HepG2 (cell line): ENCODE data around the gene ATP6V0A1. TPM values are rescaled to one million over a fixed set of nuclear protein-coding genes. Genes with fewer than 3 reads are reported as not detected.

Experiments
- AHR ChIP-seq: IDR thresholded peaks from 2 replicates; pipeline ENCODE4 v1.6.1; 2018; ENCODE audit warnings: missing genetic modification reagents, missing compliant biosample characterization
- ARID2 ChIP-seq: sonication (generic); formaldehyde crosslinking; IDR thresholded peaks from 2 replicates; pipeline ENCODE4 v1.8.1; 2022; ENCODE audit warnings: mild to moderate bottlenecking, missing genetic modification reagents, borderline replicate concordance
- ATF3 ChIP-seq: sonication (generic); formaldehyde crosslinking; IDR thresholded peaks from 2 replicates; pipeline ENCODE4 v1.4.0; 2020; ENCODE audit warnings: missing genetic modification reagents
- E2F5 ChIP-seq: sonication (generic); formaldehyde crosslinking; conservative IDR thresholded peaks from 2 replicates; pipeline ENCODE4 v1.4.0; 2020; ENCODE audit warnings: missing genetic modification reagents
- FOXA3 ChIP-seq: IDR thresholded peaks from 2 replicates; pipeline ENCODE4 v1.6.1; 2016; ENCODE audit warnings: missing genetic modification reagents, missing compliant biosample characterization
- GATAD1 ChIP-seq: IDR thresholded peaks from 2 replicates; pipeline ENCODE4 v1.6.1; 2016; ENCODE audit warnings: missing genetic modification reagents, missing compliant biosample characterization
- GLI4 ChIP-seq: sonication (generic); formaldehyde crosslinking; IDR thresholded peaks from 2 replicates; pipeline ENCODE4 v1.5.1; 2020; ENCODE audit warnings: missing genetic modification reagents, mild to moderate bottlenecking, moderate library complexity, borderline replicate concordance
- ISX ChIP-seq: sonication (generic); formaldehyde crosslinking; conservative IDR thresholded peaks from 2 replicates; pipeline ENCODE4 v1.5.0; 2020; ENCODE audit warnings: missing genetic modification reagents
- MATR3 ChIP-seq: sonication (generic); formaldehyde crosslinking; IDR thresholded peaks from 2 replicates; pipeline ENCODE4 v1.4.0; 2020; ENCODE audit warnings: missing genetic modification reagents
- MED8 ChIP-seq: sonication (generic); formaldehyde crosslinking; IDR thresholded peaks from 2 replicates; pipeline ENCODE4 v1.8.1; 2023; ENCODE audit warnings: mild to moderate bottlenecking, missing genetic modification reagents; ENCODE audit not compliant: insufficient replicate concordance
- NCOA5 ChIP-seq: sonication (generic); formaldehyde crosslinking; IDR thresholded peaks from 2 replicates; pipeline ENCODE4 v1.4.0; 2020; ENCODE audit warnings: missing genetic modification reagents
- NONO ChIP-seq, 2 experiments: fragments of 450-650 bp in 1 of 2; sonication (generic) in 1 of 2; formaldehyde crosslinking in 1 of 2; IDR thresholded peaks in 1 of 2; conservative IDR thresholded peaks in 1 of 2; 2 replicates each; pipeline versions ENCODE4 v1.6.1 to v1.8.0; 2017 to 2022; ENCODE audit warnings: mild to moderate bottlenecking in 1 of 2, missing genetic modification reagents in 1 of 2, moderate library complexity in 1 of 2
- PPARG ChIP-seq: conservative IDR thresholded peaks from 2 replicates; pipeline ENCODE4 v1.6.1; 2016; ENCODE audit warnings: missing biosample characterization, missing genetic modification reagents
- SMAD3 ChIP-seq: sonication (generic); formaldehyde crosslinking; IDR thresholded peaks from 2 replicates; pipeline ENCODE4 v1.4.0; 2020; ENCODE audit warnings: missing genetic modification reagents
- SRY ChIP-seq: sonication (generic); formaldehyde crosslinking; IDR thresholded peaks from 2 replicates; pipeline ENCODE4 v1.8.0; 2022; ENCODE audit warnings: mild to moderate bottlenecking, missing genetic modification reagents
- ZBED4 ChIP-seq: sonication (generic); formaldehyde crosslinking; IDR thresholded peaks from 2 replicates; pipeline ENCODE4 v1.4.0; 2020; ENCODE audit warnings: missing genetic modification reagents, borderline replicate concordance
- ZBTB44 ChIP-seq: sonication (generic); formaldehyde crosslinking; IDR thresholded peaks from 2 replicates; pipeline ENCODE4 v1.4.0; 2020; ENCODE audit warnings: missing genetic modification reagents
- ZNF451 ChIP-seq: sonication (generic); formaldehyde crosslinking; IDR thresholded peaks from 2 replicates; pipeline ENCODE4 v1.5.0; 2020; ENCODE audit warnings: mild to moderate bottlenecking, missing genetic modification reagents
- ZNF556 ChIP-seq: sonication (generic); formaldehyde crosslinking; IDR thresholded peaks from 2 replicates; pipeline ENCODE4 v1.4.0; 2020; ENCODE audit warnings: mild to moderate bottlenecking, missing genetic modification reagents, borderline replicate concordance
- ZNF615 ChIP-seq: sonication (generic); formaldehyde crosslinking; IDR thresholded peaks from 2 replicates; pipeline ENCODE4 v1.5.0; 2020; ENCODE audit warnings: mild to moderate bottlenecking, missing genetic modification reagents, borderline replicate concordance
- ZNF737 ChIP-seq: sonication (generic); formaldehyde crosslinking; IDR thresholded peaks from 2 replicates; pipeline ENCODE4 v1.5.0; 2020; ENCODE audit warnings: missing genetic modification reagents, mild to moderate bottlenecking, borderline replicate concordance
- polyA plus RNA-seq, 8 experiments: library from polyadenylated mRNA; depleted of rRNA in 3 of 8; stranded (reverse) in 7 of 8; unstranded in 1 of 8; fragments of >200 nt; fragmentation: Illumina TruSeq in 4 of 8; extraction: Trizol in 4 of 8; gene quantifications; 2 replicates each; pipeline versions ENCODE4 v1.2.1 to v1.2.3, GENCODE V29; 2011 to 2016; ENCODE audit warnings: low read depth in 4 of 8, missing spikeins in 1 of 8, mixed read lengths in 1 of 8; ENCODE audit not compliant: insufficient read depth in 1 of 8
- total RNA-seq, 5 experiments: library from RNA; depleted of rRNA; stranded (reverse); fragments of >200 nt; fragmentation: Illumina TruSeq; extraction: Trizol; gene quantifications; 2 replicates each; pipeline ENCODE4 v1.2.3, GENCODE V29; 2016; ENCODE audit warnings: low read depth in 1 of 5
- TF ChIP-seq, protein P1 (sequence below): sonication (generic); formaldehyde crosslinking; IDR thresholded peaks from 2 replicates; pipeline ENCODE4 v1.4.0; 2020; ENCODE audit warnings: mild to moderate bottlenecking, missing genetic modification reagents

Gene ATP6V0A1
- total and polyA plus RNA-seq, 2 of the 13 experiments (the other 11 are each of a cell fraction or from before 2014, with no cell fraction given), result 27.9 to 54.1 TPM

- TF ChIP-seq ATF3 (CRISPR knock-in tag), result peak; percentile 46
- TF ChIP-seq NONO (IDR thresholded peaks at IDR 0.05), result no peak
- peak; percentile 20; the same call in 1 of the 2 replicates for TF ChIP-seq NONO (CRISPR knock-in tag; conservative IDR thresholded peaks at IDR 0.05)
- peak; percentile 9; the same call in 1 of the 2 replicates for TF ChIP-seq MATR3 (CRISPR knock-in tag)
- TF ChIP-seq ARID2 (CRISPR knock-in tag), result no peak
- no peak for TF ChIP-seq MED8 (CRISPR knock-in tag)
- peak; percentile 73 for TF ChIP-seq SRY (CRISPR knock-in tag)
- peak; percentile 81; the same call in 1 of the 2 replicates for TF ChIP-seq AHR (CRISPR knock-in tag)
- peak; percentile 95; the same call in 1 of the 2 replicates for TF ChIP-seq GLI4
- TF ChIP-seq ZBTB44 (CRISPR knock-in tag), result peak; percentile 0; the same call in 1 of the 2 replicates
- TF ChIP-seq ISX, result no peak
- TF ChIP-seq ZNF556 (CRISPR knock-in tag), result no peak
- TF ChIP-seq FOXA3 (CRISPR knock-in tag), result 0 out of 2 replicates have a peak, but pooled peaks have one; percentile 6
- 0 out of 2 replicates have a peak, but pooled peaks have one; percentile 18 for TF ChIP-seq ZBED4
- TF ChIP-seq, protein P1, sequence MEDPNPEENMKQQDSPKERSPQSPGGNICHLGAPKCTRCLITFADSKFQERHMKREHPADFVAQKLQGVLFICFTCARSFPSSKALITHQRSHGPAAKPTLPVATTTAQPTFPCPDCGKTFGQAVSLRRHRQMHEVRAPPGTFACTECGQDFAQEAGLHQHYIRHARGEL (CRISPR knock-in tag), result peak; percentile 16; the same call in 1 of the 2 replicates
- TF ChIP-seq ZNF737 (CRISPR knock-in tag), result peak; percentile 51; the same call in 1 of the 2 replicates
- no peak for TF ChIP-seq PPARG (CRISPR knock-in tag)
- TF ChIP-seq SMAD3 (CRISPR knock-in tag), result no peak
- peak; percentile 81; the same call in 1 of the 2 replicates for TF ChIP-seq ZNF615 (CRISPR knock-in tag)
- no peak for TF ChIP-seq NCOA5
- TF ChIP-seq E2F5 (CRISPR knock-in tag), result no peak
- no peak for TF ChIP-seq GATAD1
- TF ChIP-seq ZNF451 (CRISPR knock-in tag), result peak; percentile 72; the same call in 1 of the 2 replicates
These were observed 103.9 kb downstream of the ATP6V0A1 start (continued) for GRCh38 chr17:42562388-42563142.
